Endothelial cell of umbilical vein (primary cell): ENCODE results near the gene PMEL. TPM values are rescaled to one million over a fixed set of nuclear protein-coding genes. Genes with fewer than 3 reads are reported as not detected.

Experiments
- BruUV-seq: library from RNA; stranded (reverse); fragments of 400-500 nt; replicated peaks from 2 replicates; lab custom pipeline; 2021; lab: Mats Ljungman, UMichigan
- CTCF ChIA-PET: fragments of 300-600, 350-600 bp; sonication (Branson Sonifier 250); formaldehyde crosslinking; loops from one replicate; lab custom pipeline; 2021; ENCODE audit warnings: antibody characterized with exemption, inconsistent platforms; lab: Charles Lee
- POLR2A ChIA-PET: fragments of 300-600, 350-600 bp; sonication (Branson Sonifier 250); formaldehyde crosslinking; loops from one replicate; lab custom pipeline; 2021; ENCODE audit warnings: antibody characterized with exemption, inconsistent platforms; lab: Charles Lee
- DNase-seq: peaks from one replicate; pipeline ENCODE4 v3.0.0-alpha.2; 2011; ENCODE audit warnings: low read depth, low spot score
- FAIRE-seq: peaks from 2 replicates; lab custom pipeline; 2011; peaks lifted over from hg19 to GRCh38; lab: Jason Lieb, UNC
- H2AFZ ChIP-seq: 2 replicates; pipeline ENCODE4 v1.6.0; 2012; ENCODE audit warnings: low read depth, low read length, control low read depth, inconsistent platforms
- H3K27ac ChIP-seq: 2 replicates; pipeline ENCODE4 v1.5.1; 2011; ENCODE audit warnings: low read depth, mild to moderate bottlenecking, control low read depth, low read length, moderate library complexity; ENCODE audit not compliant: insufficient read depth
- H3K27me3 ChIP-seq, 2 experiments: 2 replicates each; pipeline versions ENCODE4 v1.6.0 to v1.6.1; 2011; ENCODE audit warnings: low read length in 2 of 2, mixed read lengths in 1 of 2; ENCODE audit not compliant: control insufficient read depth in 2 of 2, insufficient read depth in 2 of 2
- H3K36me3 ChIP-seq, 2 experiments: 2 replicates in 1 of 2; 3 replicates in 1 of 2; pipeline ENCODE4 v1.5.1; 2011; ENCODE audit warnings: low read length in 2 of 2, mild to moderate bottlenecking in 1 of 2, moderate library complexity in 1 of 2; ENCODE audit not compliant: control insufficient read depth in 2 of 2, insufficient read depth in 2 of 2; ENCODE audit errors: extremely low read depth in 1 of 2
- H3K4me1 ChIP-seq: 3 replicates; pipeline ENCODE4 v1.5.1; 2011; ENCODE audit warnings: mild to moderate bottlenecking, low read length; ENCODE audit not compliant: control insufficient read depth, insufficient read depth; ENCODE audit errors: extremely low read depth
- H3K4me2 ChIP-seq: 2 replicates; pipeline ENCODE4 v1.6.1; 2011; ENCODE audit warnings: low read length, control low read depth, mixed read lengths; ENCODE audit not compliant: insufficient read depth
- H3K4me3 ChIP-seq, 3 experiments: fragments of 200-600 bp in 1 of 3; sonication (generic), shearing (Covaris generic) in 1 of 3; replicated peaks in 1 of 3; 2 replicates each; pipeline ENCODE4 v1.5.1; 2011 to 2016; ENCODE audit warnings: control low read depth in 3 of 3, low read length in 3 of 3, mild to moderate bottlenecking in 2 of 3, inconsistent platforms in 1 of 3, low read depth in 1 of 3, moderate library complexity in 1 of 3; ENCODE audit not compliant: insufficient read depth in 1 of 3
- H3K79me2 ChIP-seq: 2 replicates; pipeline ENCODE4 v1.6.0; 2012; ENCODE audit warnings: low read length, inconsistent platforms; ENCODE audit not compliant: control insufficient read depth, insufficient read depth
- H3K9ac ChIP-seq: replicated peaks from 2 replicates; pipeline ENCODE3; 2011; ENCODE audit warnings: low read length, control low read depth; ENCODE audit not compliant: insufficient read depth; ENCODE audit errors: extremely low read depth
- H3K9me1 ChIP-seq: replicated peaks from 3 replicates; pipeline ENCODE4 v1.6.0; 2011; ENCODE audit warnings: mild to moderate bottlenecking, low read length; ENCODE audit not compliant: control insufficient read depth, insufficient read depth; ENCODE audit errors: extremely low read depth
- H3K9me3 ChIP-seq: replicated peaks from 2 replicates; pipeline ENCODE4 v1.5.1; 2012; ENCODE audit warnings: low read length, inconsistent platforms; ENCODE audit not compliant: control insufficient read depth, insufficient read depth
- H4K20me1 ChIP-seq: replicated peaks from 2 replicates; pipeline ENCODE3; 2011; ENCODE audit warnings: mild to moderate bottlenecking, low read length; ENCODE audit not compliant: control insufficient read depth, insufficient read depth; ENCODE audit errors: extremely low read depth
- EZH2 ChIP-seq: IDR thresholded peaks from 2 replicates; pipeline ENCODE4 v1.6.1; 2012; ENCODE audit warnings: borderline replicate concordance, low read depth, mild to moderate bottlenecking, moderate library complexity, low read length, inconsistent platforms; ENCODE audit not compliant: severe bottlenecking
- FOS ChIP-seq: IDR thresholded peaks from 2 replicates; pipeline ENCODE4 v1.6.1; 2011; ENCODE audit warnings: mild to moderate bottlenecking, low read length, moderate library complexity, borderline replicate concordance; ENCODE audit not compliant: insufficient read depth
- GATA2 ChIP-seq: IDR thresholded peaks from 2 replicates; pipeline ENCODE4 v1.7.0; 2011; ENCODE audit warnings: low read depth, mild to moderate bottlenecking, moderate library complexity, mixed read lengths, low read length; ENCODE audit not compliant: insufficient read length, insufficient read depth
- JUN ChIP-seq: IDR thresholded peaks from 2 replicates; pipeline ENCODE4 v1.6.1; 2011; ENCODE audit warnings: borderline replicate concordance, low read depth; ENCODE audit not compliant: insufficient read length, insufficient read depth
- MYC ChIP-seq: IDR thresholded peaks from one replicate; pipeline ENCODE4 v1.6.1; 2011; ENCODE audit warnings: mild to moderate bottlenecking, low read depth, low read length
- POLR2A ChIP-seq: IDR thresholded peaks from 2 replicates; pipeline ENCODE4 v1.6.1; 2012; ENCODE audit warnings: low read depth, mild to moderate bottlenecking, control low read depth, low read length
- POLR2AphosphoS5 ChIP-seq: IDR thresholded peaks from 2 replicates; pipeline ENCODE4 v1.6.1; 2012; ENCODE audit warnings: low read depth, mild to moderate bottlenecking, control low read depth, low read length, moderate library complexity; ENCODE audit not compliant: insufficient read depth
- dilution Hi-C: fragments of 300-500 bp; cut with MboI; formaldehyde crosslinking; loops from one replicate; pipeline ENCODE4 v1.15.0; 2019; ENCODE audit warnings: low sequenced_read_pairs; ENCODE audit not compliant: extremely low pct_ligation_motif_present
- intact Hi-C: fragments of 100-400 bp; cut with micrococcal nuclease; formaldehyde crosslinking; loops from one replicate; pipeline ENCODE4 v1.10.0; 2022
- polyA plus RNA-seq, 4 experiments: library from polyadenylated mRNA; depleted of rRNA in 3 of 4; stranded (reverse) in 3 of 4; unstranded in 1 of 4; fragments of >200 nt; gene quantifications; 2 replicates each; pipeline versions ENCODE4 v1.2.1 to v1.2.3, GENCODE V29; 2011 to 2012; ENCODE audit warnings: missing spikeins in 1 of 4
- total RNA-seq: library from RNA; stranded (reverse); gene quantifications from 2 replicates; pipeline ENCODE4 v1.2.3, GENCODE V29; 2021
- TF ChIP-seq, protein P1 (sequence below): IDR thresholded peaks from 2 replicates; pipeline ENCODE4 v1.6.1; 2011; ENCODE audit not compliant: insufficient read depth, insufficient read length
- TF ChIP-seq, protein P2 (sequence below), 2 donors: IDR thresholded peaks; 1 replicate in 1 of 2; 2 replicates in 1 of 2; pipeline ENCODE4 v1.5.1; 2011; ENCODE audit warnings: low read length in 2 of 2, mild to moderate bottlenecking in 2 of 2, moderate library complexity in 2 of 2, control low read depth in 1 of 2, inconsistent platforms in 1 of 2, low read depth in 1 of 2; ENCODE audit not compliant: insufficient read depth in 1 of 2; ENCODE audit errors: extremely low read depth in 1 of 2

The PMEL gene
- total and polyA plus RNA-seq, 2 donors (not counting 3 experiments of a cell fraction or from before 2014, with no cell fraction given), result 0.51 to 0.99 TPM

DNA sequence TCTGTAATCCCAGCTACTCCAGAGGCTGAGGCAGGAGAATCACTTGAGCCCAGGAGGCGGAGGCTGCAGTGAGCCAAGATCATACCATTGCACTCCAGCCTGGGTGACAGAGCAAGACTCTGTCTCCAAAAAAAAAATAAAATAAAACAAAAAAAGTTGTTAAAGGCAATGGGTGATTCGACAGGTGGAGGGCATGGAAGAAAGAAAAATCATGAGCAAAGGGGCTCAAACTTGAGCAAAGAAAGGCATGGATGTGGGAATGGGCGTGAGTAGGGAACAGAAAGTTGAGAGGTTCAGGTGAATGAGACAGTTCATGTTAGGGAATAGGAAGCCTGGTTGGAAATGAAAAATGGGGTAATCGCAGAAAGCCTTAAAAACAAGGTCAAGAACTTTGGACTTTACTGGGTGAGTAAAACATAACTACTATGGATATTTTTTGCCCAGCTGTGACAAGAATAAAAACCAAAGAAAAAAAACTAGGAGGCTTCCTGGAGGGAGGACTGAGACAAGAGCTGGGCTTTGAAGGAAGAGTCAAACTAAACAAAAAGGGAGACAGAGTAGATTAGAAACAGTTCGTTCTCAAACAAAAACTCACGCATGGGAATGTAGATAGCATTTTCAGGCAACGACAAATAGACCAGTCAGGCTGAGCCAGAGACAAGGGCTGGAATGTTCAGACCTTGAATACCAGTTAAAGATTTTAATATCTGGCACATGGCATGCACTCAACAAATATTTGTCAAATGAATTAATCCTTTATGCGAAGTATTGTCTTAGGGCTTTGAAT, 56.9 kb downstream of the PMEL start:
- Histone ChIP-seq H3K27ac (no peak overlapping the region), H4K20me1 (no peaks in the 10 kb centered on the region), H3K36me3 (peaks cover 0 to 3% of the 10 kb centered on the region in 2 experiments), H3K9ac (no peak overlapping the region), H3K9me1 (no peaks in the 10 kb centered on the region), H3K4me3 (no peak overlapping the region), H3K4me1 (no peaks in the 10 kb centered on the region), H3K9me3 (no peaks in the 10 kb centered on the region), H3K79me2 (peaks cover 2% of the 10 kb centered on the region), H3K27me3 (no peaks in the 10 kb centered on the region), H2AFZ (no peak overlapping the region), H3K4me2 (no peak overlapping the region)
- FAIRE-seq (no peak), DNase-seq (no peak)
- CTCF ChIA-PET, result interaction anchor here (0.5 kb wide), 1 partner anchor 145 kb away, joined by 3 read pairs; no protein-coding TSS in a partner anchor
- no TSS peak for BruUV-seq
- intact Hi-C loops, result loop anchor here (5.0 kb wide), 1 partner anchor 52 kb away; no protein-coding TSS in a partner anchor
- POLR2A ChIA-PET, result no interaction called here
- TF ChIP-seq FOS (no peak), EZH2 (no peak), POLR2A (no peak), GATA2 (no peak), MYC (no peak), JUN (no peak), POLR2AphosphoS5 (no peak)
- TF ChIP-seq, protein P1, sequence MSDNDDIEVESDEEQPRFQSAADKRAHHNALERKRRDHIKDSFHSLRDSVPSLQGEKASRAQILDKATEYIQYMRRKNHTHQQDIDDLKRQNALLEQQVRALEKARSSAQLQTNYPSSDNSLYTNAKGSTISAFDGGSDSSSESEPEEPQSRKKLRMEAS, result no peak
- TF ChIP-seq, protein P2, sequence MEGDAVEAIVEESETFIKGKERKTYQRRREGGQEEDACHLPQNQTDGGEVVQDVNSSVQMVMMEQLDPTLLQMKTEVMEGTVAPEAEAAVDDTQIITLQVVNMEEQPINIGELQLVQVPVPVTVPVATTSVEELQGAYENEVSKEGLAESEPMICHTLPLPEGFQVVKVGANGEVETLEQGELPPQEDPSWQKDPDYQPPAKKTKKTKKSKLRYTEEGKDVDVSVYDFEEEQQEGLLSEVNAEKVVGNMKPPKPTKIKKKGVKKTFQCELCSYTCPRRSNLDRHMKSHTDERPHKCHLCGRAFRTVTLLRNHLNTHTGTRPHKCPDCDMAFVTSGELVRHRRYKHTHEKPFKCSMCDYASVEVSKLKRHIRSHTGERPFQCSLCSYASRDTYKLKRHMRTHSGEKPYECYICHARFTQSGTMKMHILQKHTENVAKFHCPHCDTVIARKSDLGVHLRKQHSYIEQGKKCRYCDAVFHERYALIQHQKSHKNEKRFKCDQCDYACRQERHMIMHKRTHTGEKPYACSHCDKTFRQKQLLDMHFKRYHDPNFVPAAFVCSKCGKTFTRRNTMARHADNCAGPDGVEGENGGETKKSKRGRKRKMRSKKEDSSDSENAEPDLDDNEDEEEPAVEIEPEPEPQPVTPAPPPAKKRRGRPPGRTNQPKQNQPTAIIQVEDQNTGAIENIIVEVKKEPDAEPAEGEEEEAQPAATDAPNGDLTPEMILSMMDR (IDR thresholded peaks at IDR 0.05; ENCODE audit: extremely low read depth in 1 of 2, insufficient read depth in 1 of 2, low read depth in 1 of 2, low read length in 2 of 2), result no peak
- dilution Hi-C loops, result no loop called here
